Measurements from ENCODE around the gene CTNNA2.

GRCh38 chr2:79936715-79937114 is 423.9 kb downstream of the CTNNA2 start:
- no peak for TF ChIP-seq CTCF (IDR thresholded peaks at IDR 0.05)
- no peak for TF ChIP-seq PHF8 (IDR thresholded peaks at IDR 0.05; ENCODE audit: borderline replicate concordance, low read depth)
- TF ChIP-seq EP300 (IDR thresholded peaks at IDR 0.05) = no peak

Measured in A549 (cell line).